ENCODE results near the gene DSE.

- TF ChIP-seq CEBPB (IDR thresholded peaks at IDR 0.05; ENCODE audit: low read depth) (no peak), CTCF (IDR thresholded peaks at IDR 0.05 in 2 of 3, conservative IDR thresholded peaks at IDR 0.05 in 1 of 3; ENCODE audit: borderline replicate concordance in 1 of 3, insufficient read depth in 1 of 3, low read depth in 2 of 3, low read length in 2 of 3) (no peak), RAD21 (IDR thresholded peaks at IDR 0.05; ENCODE audit: low read depth) (no peak), EZH2 (IDR thresholded peaks at IDR 0.05) (no peak), MAX (IDR thresholded peaks at IDR 0.05) (no peak), EZH2phosphoT487 (IDR thresholded peaks at IDR 0.05; ENCODE audit: borderline replicate concordance) (no peak), SP1 (IDR thresholded peaks at IDR 0.05; ENCODE audit: low read depth) (no peak), POLR2A (IDR thresholded peaks at IDR 0.05; ENCODE audit: borderline replicate concordance, extremely low read depth, insufficient read depth, insufficient read length) (no peak), JUND (IDR thresholded peaks at IDR 0.05) (no peak)
Measured at GRCh38 chr6:116445102-116445501, 74.4 kb downstream of the DSE start.
